AG04450 (cell line): Measurements from ENCODE around the gene ST3GAL4. TPM values are rescaled to one million over a fixed set of nuclear protein-coding genes. Genes with fewer than 3 reads are reported as not detected.

Source experiments
- CTCF ChIA-PET: fragments of 300-600, 350-600 bp; formaldehyde crosslinking; extraction: SDS; loops from one replicate; lab custom pipeline; 2022; ENCODE audit warnings: antibody characterized with exemption, inconsistent platforms; lab: Charles Lee
- POLR2A ChIA-PET: fragments of 350-600 bp; formaldehyde crosslinking; extraction: SDS; loops from one replicate; lab custom pipeline; 2021; ENCODE audit warnings: antibody characterized with exemption, inconsistent platforms; lab: Yijun Ruan, JAX
- DNase-seq: peaks from one replicate; pipeline ENCODE4 v3.0.0-alpha.2; 2011; ENCODE audit warnings: low read depth, low spot score
- H3K27ac ChIP-seq: one replicate; pipeline ENCODE4 v1.5.1; 2012; ENCODE audit warnings: low read depth, low read length, control low read depth
- H3K27me3 ChIP-seq: one replicate; pipeline ENCODE4 v1.6.0; 2012; ENCODE audit warnings: low read length; ENCODE audit not compliant: control insufficient read depth, insufficient read depth
- H3K4me3 ChIP-seq: 2 replicates; pipeline ENCODE4 v1.5.1; 2011; ENCODE audit warnings: mild to moderate bottlenecking, low read depth, low read length, control low read depth
- H3K9me3 ChIP-seq: 2 replicates; pipeline ENCODE4 v1.5.1; 2012; ENCODE audit warnings: low read length; ENCODE audit not compliant: control insufficient read depth, insufficient read depth
- polyA plus RNA-seq: library from polyadenylated mRNA; depleted of rRNA; stranded (reverse); fragments of >200 nt; gene quantifications from 2 replicates; pipeline ENCODE4 v1.2.3, GENCODE V29; 2011
- TF ChIP-seq, protein P1 (sequence below): IDR thresholded peaks from 2 replicates; pipeline ENCODE4 v1.5.1; 2011; ENCODE audit warnings: low read depth, low read length, control low read depth, inconsistent platforms

The ST3GAL4 gene
- polyA plus RNA-seq, 1 experiment, result 13.1 TPM

- Histone ChIP-seq H3K27me3 (no peaks in the 10 kb centered on the region), H3K27ac (no peak overlapping the region), H3K4me3 (no peak overlapping the region), H3K9me3 (no peaks in the 10 kb centered on the region)
- TF ChIP-seq, protein P1, sequence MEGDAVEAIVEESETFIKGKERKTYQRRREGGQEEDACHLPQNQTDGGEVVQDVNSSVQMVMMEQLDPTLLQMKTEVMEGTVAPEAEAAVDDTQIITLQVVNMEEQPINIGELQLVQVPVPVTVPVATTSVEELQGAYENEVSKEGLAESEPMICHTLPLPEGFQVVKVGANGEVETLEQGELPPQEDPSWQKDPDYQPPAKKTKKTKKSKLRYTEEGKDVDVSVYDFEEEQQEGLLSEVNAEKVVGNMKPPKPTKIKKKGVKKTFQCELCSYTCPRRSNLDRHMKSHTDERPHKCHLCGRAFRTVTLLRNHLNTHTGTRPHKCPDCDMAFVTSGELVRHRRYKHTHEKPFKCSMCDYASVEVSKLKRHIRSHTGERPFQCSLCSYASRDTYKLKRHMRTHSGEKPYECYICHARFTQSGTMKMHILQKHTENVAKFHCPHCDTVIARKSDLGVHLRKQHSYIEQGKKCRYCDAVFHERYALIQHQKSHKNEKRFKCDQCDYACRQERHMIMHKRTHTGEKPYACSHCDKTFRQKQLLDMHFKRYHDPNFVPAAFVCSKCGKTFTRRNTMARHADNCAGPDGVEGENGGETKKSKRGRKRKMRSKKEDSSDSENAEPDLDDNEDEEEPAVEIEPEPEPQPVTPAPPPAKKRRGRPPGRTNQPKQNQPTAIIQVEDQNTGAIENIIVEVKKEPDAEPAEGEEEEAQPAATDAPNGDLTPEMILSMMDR, result no peak
- DNase-seq, result no peak
- POLR2A ChIA-PET, result no interaction called here
- CTCF ChIA-PET, result interaction anchor here (0.7 to 1.0 kb wide), 2 partner anchors 18 to 151 kb away, joined by 3 read pairs; no protein-coding TSS in a partner anchor
Observed at GRCh38 chr11:126328938-126329643, 26.4 kb upstream of the ST3GAL4 start.

DNA sequence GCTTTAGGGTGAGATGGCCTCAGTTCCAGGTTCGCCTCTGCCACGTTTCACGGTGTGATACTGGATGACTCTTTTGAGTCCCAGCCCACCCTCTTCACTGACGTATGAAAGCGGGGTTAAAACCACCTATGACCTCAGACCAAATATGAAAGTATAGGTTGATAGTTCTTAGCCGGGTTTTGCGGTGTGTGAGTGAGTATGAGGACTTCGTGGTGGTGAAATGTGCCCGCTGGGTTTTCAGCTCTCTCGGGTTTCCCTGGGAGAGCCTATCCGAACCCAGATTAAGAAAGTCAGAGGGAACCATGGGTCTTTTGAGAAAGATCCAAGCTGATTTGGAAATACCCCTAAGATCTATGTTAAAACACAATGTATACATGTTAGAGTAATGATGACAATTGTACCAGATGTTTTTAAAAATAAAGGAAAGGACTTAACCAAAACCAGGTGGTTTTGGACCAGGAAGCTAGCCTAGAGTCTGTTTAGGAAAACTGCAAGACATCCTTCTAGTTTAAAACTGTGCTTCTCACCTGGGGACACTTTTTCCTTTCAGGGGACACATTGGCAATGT is 25.8 kb upstream of the ST3GAL4 start:
- H3K27ac ChIP-seq, result no peak overlapping the region
- H3K27me3 ChIP-seq, result no peaks in the 10 kb centered on the region
- TF ChIP-seq, protein P1, result no peak
- H3K4me3 ChIP-seq, result no peak overlapping the region
- POLR2A ChIA-PET, result interaction anchor here (1.0 kb wide), 1 partner anchor 11 kb away, joined by 3 read pairs; no protein-coding TSS in a partner anchor
- CTCF ChIA-PET, result interaction anchor here (1.0 kb wide), 1 partner anchor 19 kb away, joined by 3 read pairs; no protein-coding TSS in a partner anchor
- DNase-seq, result no peak
- no peaks in the 10 kb centered on the region for H3K9me3 ChIP-seq

GRCh38 chr11:126331286-126331685 is 24.2 kb upstream of the ST3GAL4 start:
- no peaks in the 10 kb centered on the region for H3K27me3 ChIP-seq
- H3K27ac ChIP-seq, result no peak overlapping the region
- no peak overlapping the region for H3K4me3 ChIP-seq
- no peaks in the 10 kb centered on the region for H3K9me3 ChIP-seq
- no peak for DNase-seq
- ChIA-PET CTCF (interaction anchor here (1.0 to 1.1 kb wide), 2 partner anchors 149 kb away, joined by 4 read pairs; no protein-coding TSS in a partner anchor), POLR2A (no interaction called here)
- TF ChIP-seq, protein P1, result no peak

DNA sequence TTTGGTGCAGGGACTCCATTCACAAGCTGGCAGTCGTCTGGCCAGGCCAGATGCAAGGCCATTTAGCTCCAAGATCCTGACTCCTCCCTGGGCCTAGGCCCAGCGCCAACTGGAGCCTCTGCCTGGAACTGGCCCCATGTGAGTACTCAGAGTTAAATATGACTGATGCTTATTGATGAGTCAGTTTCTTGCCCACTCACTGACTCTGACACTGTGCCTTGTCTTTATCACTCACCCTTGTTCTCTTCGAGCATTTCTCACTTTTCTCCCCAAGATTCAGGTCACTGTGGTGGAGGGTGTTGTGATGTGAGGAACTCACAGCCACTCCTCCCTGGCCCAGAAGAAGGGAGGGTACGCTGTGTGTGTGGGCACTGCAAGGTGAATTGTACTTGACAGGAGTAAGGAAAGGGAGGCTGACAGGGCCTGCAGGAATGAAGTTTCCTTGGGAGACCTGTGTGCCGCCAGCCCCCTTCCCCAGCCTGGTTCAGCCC is 23.2 kb upstream of the ST3GAL4 start:
- TF ChIP-seq, protein P1, result no peak
- ChIA-PET POLR2A (interaction anchor here (0.6 kb wide), 1 partner anchor 15 kb away, joined by 3 read pairs; no protein-coding TSS in a partner anchor), CTCF (interaction anchor here (1.1 kb wide), 1 partner anchor 148 kb away, joined by 4 read pairs; no protein-coding TSS in a partner anchor)

GRCh38 chr11:126333142-126333541 is 22.3 kb upstream of the ST3GAL4 start:
- POLR2A ChIA-PET, result no interaction called here
- TF ChIP-seq, protein P1, result no peak
- no peaks in the 10 kb centered on the region for H3K9me3 ChIP-seq
- DNase-seq, result no peak
- H3K27ac ChIP-seq, result no peak overlapping the region
- no peak overlapping the region for H3K4me3 ChIP-seq
- no peaks in the 10 kb centered on the region for H3K27me3 ChIP-seq
- CTCF ChIA-PET, result no interaction called here

More for the DNA sequence above, 23.2 kb upstream of the ST3GAL4 start:
- Histone ChIP-seq H3K27me3 (no peaks in the 10 kb centered on the region), H3K27ac (peak overlapping the region; percentile 21), H3K9me3 (no peaks in the 10 kb centered on the region), H3K4me3 (no peak overlapping the region)
- DNase-seq, result peak; percentile 50
